Activated T-cell treated with anti-CD3 and anti-CD28 coated beads, Interleukin-2, amount 50 U/mL, for 72 hours (primary cell): ENCODE measurements around the gene VAMP1. TPM values are rescaled to one million over a fixed set of nuclear protein-coding genes. Genes with fewer than 3 reads are reported as not detected.

Experiments used
- ATAC-seq, 2 donors: fragments of 150-1000 bp; cut with Tn5 transposase; replicated peaks in 1 of 2; 2 replicates each; pipeline ENCODE4 v1.10.0; 2021; ENCODE audit warnings: moderate library complexity in 2 of 2, mild to moderate bottlenecking in 1 of 2
- DNase-seq, 2 donors: peaks; one replicate each; pipeline ENCODE4 v3.0.0; 2021 to 2022; ENCODE audit warnings: mixed read lengths in 1 of 2
- H3K27ac Mint-ChIP-seq: one replicate; pipeline ENCODE4 v1.8.0; 2022; ENCODE audit warnings: mild to moderate bottlenecking, moderate library complexity, mixed read lengths
- H3K27me3 Mint-ChIP-seq: one replicate; pipeline ENCODE4 v1.8.0; 2022; ENCODE audit warnings: low read depth, mixed read lengths
- H3K36me3 Mint-ChIP-seq, 2 donors: one replicate each; pipeline ENCODE4 v1.8.0; 2022; ENCODE audit warnings: mixed read lengths in 2 of 2, mild to moderate bottlenecking in 1 of 2; ENCODE audit not compliant: insufficient read depth in 2 of 2
- H3K4me1 Mint-ChIP-seq: one replicate; pipeline ENCODE4 v1.8.0; 2022; ENCODE audit warnings: low read depth, mixed read lengths
- H3K4me3 Mint-ChIP-seq, 2 donors: one replicate each; pipeline ENCODE4 v1.8.0; 2022; ENCODE audit warnings: mild to moderate bottlenecking in 2 of 2, mixed read lengths in 2 of 2, moderate library complexity in 2 of 2
- H3K9me3 Mint-ChIP-seq, 2 donors: one replicate each; pipeline ENCODE4 v1.8.0; 2022; ENCODE audit warnings: mixed read lengths in 2 of 2
- total RNA-seq, 2 donors: library from RNA; stranded (reverse); gene quantifications; one replicate each; pipeline ENCODE4 v1.2.3, GENCODE V29; 2022

VAMP1 gene
- total RNA-seq, 2 donors from 2014 or later: 51.2 to 53.1 TPM

DNA sequence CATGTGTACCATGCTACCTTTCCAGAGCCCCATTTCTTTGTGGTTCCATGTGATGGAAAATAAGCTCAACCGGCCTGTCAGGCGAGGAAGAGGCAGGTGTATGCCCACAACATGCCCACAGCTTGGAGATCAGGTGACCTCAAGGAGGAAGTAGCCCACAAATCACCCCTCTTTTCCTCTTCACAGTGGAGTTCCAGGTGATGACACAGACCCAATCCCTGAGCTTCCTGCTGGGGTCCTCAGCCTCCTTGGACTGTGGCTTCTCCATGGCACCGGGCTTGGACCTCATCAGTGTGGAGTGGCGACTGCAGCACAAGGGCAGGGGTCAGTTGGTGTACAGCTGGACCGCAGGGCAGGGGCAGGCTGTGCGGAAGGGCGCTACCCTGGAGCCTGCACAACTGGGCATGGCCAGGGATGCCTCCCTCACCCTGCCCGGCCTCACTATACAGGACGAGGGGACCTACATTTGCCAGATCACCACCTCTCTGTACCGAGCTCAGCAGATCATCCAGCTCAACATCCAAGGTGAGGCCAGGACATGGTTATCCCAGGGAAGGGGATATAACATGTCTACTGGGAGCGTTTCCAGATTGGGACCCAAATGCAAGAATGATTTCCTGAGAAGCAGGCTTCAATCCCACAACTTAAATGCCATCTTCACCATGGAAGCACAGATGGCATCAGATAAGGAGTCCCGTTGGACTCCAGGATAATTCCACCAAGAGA, 13.1 kb downstream of the VAMP1 start:
- H3K36me3 Mint-ChIP-seq: peaks cover 26 to 65% of the 10 kb centered on the region in 2 donors
- no peaks in the 10 kb centered on the region for H3K9me3 Mint-ChIP-seq
- H3K27ac Mint-ChIP-seq: peak overlapping the region; percentile 83
- H3K4me1 Mint-ChIP-seq: peaks cover 91% of the 10 kb centered on the region
- DNase-seq (no peak), ATAC-seq (no peak)
- no peak overlapping the region for H3K4me3 Mint-ChIP-seq
- no peaks in the 10 kb centered on the region for H3K27me3 Mint-ChIP-seq

DNA sequence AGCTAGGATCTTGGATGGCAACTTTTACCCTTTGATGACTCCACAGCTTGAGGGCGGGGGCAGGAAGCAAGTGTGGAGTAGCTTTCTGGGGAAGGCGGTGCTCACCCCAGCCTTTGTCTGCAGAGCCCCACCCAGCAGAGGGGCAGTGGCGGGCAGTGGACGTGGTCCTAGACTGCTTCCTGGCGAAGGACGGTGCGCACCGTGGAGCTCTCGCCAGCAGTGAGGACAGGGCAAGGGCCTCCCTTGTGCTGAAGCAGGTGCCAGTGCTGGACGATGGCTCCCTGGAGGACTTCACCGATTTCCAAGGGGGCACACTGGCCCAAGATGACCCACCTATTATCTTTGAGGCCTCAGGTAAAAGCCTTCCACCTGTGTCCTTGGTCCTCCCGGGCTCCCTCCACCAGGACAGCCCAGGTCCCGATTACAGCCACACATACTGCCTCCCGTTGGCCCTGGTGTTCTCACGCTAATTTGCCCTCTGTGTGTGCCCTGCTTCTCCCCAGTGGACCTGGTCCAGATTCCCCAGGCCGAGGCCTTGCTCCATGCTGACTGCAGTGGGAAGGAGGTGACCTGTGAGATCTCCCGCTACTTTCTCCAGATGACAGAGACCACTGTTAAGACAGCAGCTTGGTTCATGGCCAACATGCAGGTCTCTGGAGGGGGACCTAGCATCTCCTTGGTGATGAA, 17.4 kb downstream of the VAMP1 start:
- peak overlapping the region; percentile 99 for H3K27ac Mint-ChIP-seq

GRCh38 chr12:6452245-6452943, 18.1 kb downstream of the VAMP1 start:
- peaks cover 85% of the 10 kb centered on the region for H3K4me1 Mint-ChIP-seq
- ATAC-seq: peak in 1 of 2 donors; percentile 4

More for the DNA sequence above, 17.4 kb downstream of the VAMP1 start:
- Mint-ChIP-seq H3K27me3 (no peaks in the 10 kb centered on the region), H3K4me3 (peak overlapping the region; percentile 100), H3K36me3 (peaks cover 11 to 42% of the 10 kb centered on the region in 2 donors), H3K9me3 (no peaks in the 10 kb centered on the region), H3K4me1 (peaks cover 82% of the 10 kb centered on the region)
- ATAC-seq (peak in 1 of 2 donors; percentile 52), DNase-seq (peak in 1 of 2 donors; percentile 34)

GRCh38 chr12:6451348-6452244, 18.9 kb downstream of the VAMP1 start, which contains the start of gene TAPBPL:
Gene TAPBPL, plus strand, starts transcription at chr12:6452042. Its CDS starts 207 bp downstream, at chr12:6452249.
- peaks cover 85% of the 10 kb centered on the region for H3K4me1 Mint-ChIP-seq
- H3K27me3 Mint-ChIP-seq: no peaks in the 10 kb centered on the region
- H3K27ac Mint-ChIP-seq: peak within 1 kb of the TSS; percentile 99
- peaks cover 14 to 34% of the 10 kb centered on the region in 2 donors for H3K36me3 Mint-ChIP-seq
- ATAC-seq (peak; percentile 80 to 88), DNase-seq (peak; percentile 77 to 87)
- H3K4me3 Mint-ChIP-seq: peak within 1 kb of the TSS; percentile 100
- no peaks in the 10 kb centered on the region for H3K9me3 Mint-ChIP-seq

More at GRCh38 chr12:6452245-6452943, 18.1 kb downstream of the VAMP1 start:
- DNase-seq: no peak
- peaks cover 14 to 40% of the 10 kb centered on the region in 2 donors for H3K36me3 Mint-ChIP-seq
- H3K27ac Mint-ChIP-seq: peak overlapping the region; percentile 99
- H3K9me3 Mint-ChIP-seq: no peaks in the 10 kb centered on the region
- no peaks in the 10 kb centered on the region for H3K27me3 Mint-ChIP-seq
- H3K4me3 Mint-ChIP-seq: peak overlapping the region; percentile 100

DNA sequence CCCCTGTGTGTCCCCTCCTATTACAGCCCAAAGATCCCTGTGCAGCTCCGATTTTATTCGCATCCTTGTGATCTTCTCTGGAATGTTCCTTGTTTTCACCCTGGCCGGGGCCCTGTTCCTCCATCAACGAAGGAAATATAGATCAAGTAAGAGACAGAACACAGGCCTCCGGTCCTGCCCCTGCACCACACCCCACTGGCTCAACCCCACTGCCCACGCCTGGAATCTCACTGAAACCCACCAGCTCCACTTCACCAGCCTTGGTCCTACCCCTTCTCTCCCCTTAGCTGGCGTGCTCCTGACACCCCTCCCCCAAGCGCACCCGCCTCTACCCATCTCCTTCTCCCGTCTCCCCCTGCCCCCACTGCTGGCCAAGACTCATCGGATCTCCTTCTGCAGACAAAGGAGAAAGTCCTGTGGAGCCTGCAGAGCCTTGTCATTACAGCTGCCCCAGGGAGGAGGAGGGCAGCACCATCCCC, 19.6 kb downstream of the VAMP1 start:
- H3K9me3 Mint-ChIP-seq: no peaks in the 10 kb centered on the region
- H3K36me3 Mint-ChIP-seq: peaks cover 14 to 34% of the 10 kb centered on the region in 2 donors
- H3K27ac Mint-ChIP-seq: peak overlapping the region; percentile 99
- no peaks in the 10 kb centered on the region for H3K27me3 Mint-ChIP-seq
- ATAC-seq (peak; percentile 6 to 8), DNase-seq (peak in 1 of 2 donors; percentile 36)
- peak overlapping the region; percentile 100 for H3K4me3 Mint-ChIP-seq
- H3K4me1 Mint-ChIP-seq: peaks cover 85% of the 10 kb centered on the region

GRCh38 chr12:6450091-6450868, 20.2 kb downstream of the VAMP1 start:
- no peak for ATAC-seq
- H3K9me3 Mint-ChIP-seq: no peaks in the 10 kb centered on the region
- no peaks in the 10 kb centered on the region for H3K27me3 Mint-ChIP-seq
- H3K27ac Mint-ChIP-seq: peak overlapping the region; percentile 99
- peaks cover 18 to 38% of the 10 kb centered on the region in 2 donors for H3K36me3 Mint-ChIP-seq
- DNase-seq: no peak
- H3K4me1 Mint-ChIP-seq: peaks cover 86% of the 10 kb centered on the region
- H3K4me3 Mint-ChIP-seq: peak overlapping the region; percentile 100

DNA sequence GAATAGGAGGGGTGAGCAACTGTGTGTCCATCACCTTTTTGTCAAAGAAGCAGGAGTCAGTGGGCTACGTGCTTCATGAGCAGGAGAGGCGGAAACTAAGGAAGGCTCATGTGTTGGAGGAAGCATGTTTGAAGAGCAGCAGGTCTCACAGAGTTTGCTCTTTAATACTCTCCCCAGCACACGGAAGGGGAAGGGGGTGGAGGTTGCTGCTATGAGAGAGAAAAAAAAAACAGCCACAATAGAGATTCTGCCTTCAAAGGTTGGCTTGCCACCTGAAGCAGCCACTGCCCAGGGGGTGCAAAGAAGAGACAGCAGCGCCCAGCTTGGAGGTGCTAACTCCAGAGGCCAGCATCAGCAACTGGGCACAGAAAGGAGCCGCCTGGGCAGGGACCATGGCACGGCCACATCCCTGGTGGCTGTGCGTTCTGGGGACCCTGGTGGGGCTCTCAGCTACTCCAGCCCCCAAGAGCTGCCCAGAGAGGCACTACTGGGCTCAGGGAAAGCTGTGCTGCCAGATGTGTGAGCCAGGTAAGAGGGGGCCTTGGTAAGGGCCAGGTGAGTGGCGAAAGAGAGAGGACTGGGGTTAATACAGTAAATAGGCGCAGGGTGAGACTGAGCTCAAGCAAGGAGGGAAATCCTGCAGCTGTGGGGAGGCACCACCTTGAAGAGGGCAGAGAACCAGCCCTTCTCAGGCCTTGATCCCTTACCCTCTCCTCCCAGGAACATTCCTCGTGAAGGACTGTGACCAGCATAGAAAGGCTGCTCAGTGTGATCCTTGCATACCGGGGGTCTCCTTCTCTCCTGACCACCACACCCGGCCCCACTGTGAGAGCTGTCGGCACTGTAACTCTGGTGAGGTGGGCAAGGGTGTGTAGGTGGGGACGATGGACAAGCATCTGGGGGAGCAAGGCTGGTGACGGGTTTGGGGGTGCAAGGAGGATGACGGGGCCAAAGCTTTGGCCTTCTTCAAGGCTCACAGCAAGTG, 25.5 kb downstream of the VAMP1 start, which contains the start of gene CD27:
TSS of gene CD27 (plus strand) at position 252 of the 985 bp plus-strand sequence. CDS start at position 393, 141 bp downstream.
- H3K36me3 Mint-ChIP-seq: peaks cover 9 to 20% of the 10 kb centered on the region in 2 donors
- H3K27me3 Mint-ChIP-seq: no peaks in the 10 kb centered on the region
- ATAC-seq (peak; percentile 13 to 28), DNase-seq (peak in 1 of 2 donors; percentile 23)
- peaks cover 84% of the 10 kb centered on the region for H3K4me1 Mint-ChIP-seq
- no peaks in the 10 kb centered on the region for H3K9me3 Mint-ChIP-seq
- H3K27ac Mint-ChIP-seq: peak within 1 kb of the TSS; percentile 93
- peak within 1 kb of the TSS; percentile 94 to 99 for H3K4me3 Mint-ChIP-seq

DNA sequence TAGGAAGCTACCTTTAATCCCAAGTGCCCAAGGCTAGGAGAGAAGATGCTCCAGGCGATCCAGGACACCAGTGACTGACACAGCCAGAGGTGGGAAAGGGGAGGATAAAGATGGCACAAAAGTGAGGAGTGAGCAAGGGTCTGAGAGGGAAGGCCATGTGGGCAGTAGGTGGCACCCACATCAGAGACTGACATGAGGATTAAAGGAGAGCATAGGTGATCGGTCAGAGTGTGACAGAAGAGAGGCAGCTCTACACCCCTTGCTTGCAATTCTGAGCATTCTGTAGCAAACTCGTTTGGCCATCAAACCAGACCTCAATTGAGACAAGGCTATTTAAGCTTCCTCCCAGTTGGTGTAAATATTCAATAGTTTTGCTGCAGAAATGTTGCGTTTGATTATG, 26.4 kb downstream of the VAMP1 start:
- Mint-ChIP-seq H3K27ac (peak overlapping the region; percentile 91), H3K36me3 (peaks cover 9 to 20% of the 10 kb centered on the region in 2 donors), H3K4me3 (peak overlapping the region; percentile 94 to 99), H3K27me3 (no peaks in the 10 kb centered on the region), H3K9me3 (no peaks in the 10 kb centered on the region), H3K4me1 (peaks cover 83% of the 10 kb centered on the region)
- DNase-seq (no peak), ATAC-seq (peak; percentile 35 to 39)

DNA sequence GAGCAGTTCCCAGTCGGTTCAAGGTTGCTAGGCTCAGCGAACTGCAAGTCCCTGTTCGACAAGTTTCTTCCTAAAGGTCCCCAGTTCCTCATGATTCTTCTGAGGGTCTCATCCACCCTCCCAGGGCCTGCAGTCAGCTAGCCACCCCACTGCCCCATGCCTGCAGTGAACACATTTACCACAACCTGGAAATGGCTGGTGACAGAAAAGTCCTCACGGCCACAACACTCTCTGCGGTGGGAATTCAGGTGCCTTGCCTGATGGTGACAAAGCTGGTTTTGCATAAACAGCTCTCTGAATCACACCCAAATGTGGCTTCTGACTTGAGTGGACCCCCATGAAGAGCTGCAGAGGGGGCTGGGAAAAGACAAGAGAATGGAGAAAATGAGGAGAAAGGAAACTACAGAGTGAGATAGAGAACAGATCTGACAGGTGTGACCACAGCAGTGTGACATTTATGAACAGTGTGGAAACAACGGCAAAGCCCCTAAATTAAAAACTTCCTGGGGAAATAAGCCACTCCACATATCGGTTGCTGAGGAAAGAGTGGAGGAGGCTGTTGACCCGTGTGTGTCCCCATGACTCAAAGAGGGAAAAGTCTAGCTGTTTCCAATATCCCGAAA, 27.0 kb downstream of the VAMP1 start:
- ATAC-seq: peak; percentile 79 to 82
- no peaks in the 10 kb centered on the region for H3K9me3 Mint-ChIP-seq
- H3K36me3 Mint-ChIP-seq: peaks cover 9 to 20% of the 10 kb centered on the region in 2 donors
- H3K27ac Mint-ChIP-seq: peak overlapping the region; percentile 91
- peak; percentile 66 to 80 for DNase-seq
- peak overlapping the region; percentile 94 to 99 for H3K4me3 Mint-ChIP-seq
- H3K4me1 Mint-ChIP-seq: peaks cover 88% of the 10 kb centered on the region
- H3K27me3 Mint-ChIP-seq: no peaks in the 10 kb centered on the region

DNA sequence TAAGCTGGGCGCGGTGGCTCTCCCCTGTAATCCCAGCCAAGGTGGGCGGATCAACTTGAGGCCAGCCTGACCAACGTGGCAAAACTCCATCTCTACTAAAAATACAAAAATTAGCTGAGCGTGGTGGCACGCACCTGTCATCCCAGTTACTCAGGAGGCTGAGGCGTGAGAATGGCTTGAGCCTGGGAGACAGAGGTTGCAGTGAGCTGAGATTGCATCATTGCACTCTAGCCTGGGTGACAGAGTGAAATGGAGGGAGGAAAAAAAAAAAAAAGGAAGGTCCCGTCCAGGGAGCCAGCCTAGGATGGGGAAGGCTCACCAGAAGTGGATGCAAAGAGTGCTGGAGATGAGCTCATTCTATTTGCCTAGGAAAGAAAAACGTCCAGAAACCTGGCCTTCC, 27.6 kb downstream of the VAMP1 start:
- H3K9me3 Mint-ChIP-seq: no peaks in the 10 kb centered on the region
- peak overlapping the region; percentile 94 to 99 for H3K4me3 Mint-ChIP-seq
- peaks cover 88% of the 10 kb centered on the region for H3K4me1 Mint-ChIP-seq
- no peak for DNase-seq
- no peak for ATAC-seq
- peak overlapping the region; percentile 91 for H3K27ac Mint-ChIP-seq
- H3K27me3 Mint-ChIP-seq: no peaks in the 10 kb centered on the region
- peaks cover 5 to 17% of the 10 kb centered on the region in 2 donors for H3K36me3 Mint-ChIP-seq
